MCF 10A (cell line): Measurements from ENCODE around the gene MAP4K2. TPM values are rescaled to one million over a fixed set of nuclear protein-coding genes. Genes with fewer than 3 reads are reported as not detected.

Source experiments
- BruUV-seq: library from RNA; stranded (reverse); fragments of 400-500 nt; replicated peaks from 2 replicates; lab custom pipeline; 2021; lab: Mats Ljungman, UMichigan
- CTCF ChIA-PET: fragments of 300-600 bp; sonication (Branson Sonifier 250); formaldehyde crosslinking; extraction: SDS; loops from one replicate; lab custom pipeline; 2021; ENCODE audit warnings: antibody characterized with exemption, inconsistent platforms; lab: Yijun Ruan, JAX
- POLR2A ChIA-PET: fragments of 300-600, 350-650 bp; sonication (Branson Sonifier 250); formaldehyde crosslinking; extraction: SDS; loops from one replicate; lab custom pipeline; 2020; ENCODE audit warnings: antibody characterized with exemption, inconsistent platforms; lab: Yijun Ruan, JAX
- DNase-seq: peaks from one replicate; pipeline ENCODE4 v3.0.0-alpha.2; 2018; ENCODE audit not compliant: unreplicated experiment
- H3K27ac Mint-ChIP-seq: one replicate; pipeline ENCODE4 v1.8.0; 2022; ENCODE audit warnings: mild to moderate bottlenecking, low read depth, mixed read lengths; ENCODE audit not compliant: unreplicated experiment
- H3K27me3 Mint-ChIP-seq: one replicate; pipeline ENCODE4 v1.8.0; 2022; ENCODE audit warnings: mixed read lengths; ENCODE audit not compliant: insufficient read depth, unreplicated experiment
- H3K36me3 Mint-ChIP-seq: one replicate; pipeline ENCODE4 v1.8.0; 2022; ENCODE audit warnings: mild to moderate bottlenecking, moderate library complexity, mixed read lengths; ENCODE audit not compliant: insufficient read depth, unreplicated experiment
- H3K4me1 Mint-ChIP-seq: one replicate; pipeline ENCODE4 v1.8.0; 2022; ENCODE audit warnings: mixed read lengths; ENCODE audit not compliant: insufficient read depth, unreplicated experiment
- H3K4me3 Mint-ChIP-seq: one replicate; pipeline ENCODE4 v1.8.0; 2022; ENCODE audit warnings: mild to moderate bottlenecking, moderate library complexity, mixed read lengths; ENCODE audit not compliant: unreplicated experiment
- H3K9me3 Mint-ChIP-seq: one replicate; pipeline ENCODE4 v1.8.0; 2022; ENCODE audit warnings: mixed read lengths; ENCODE audit not compliant: unreplicated experiment
- CTCF ChIP-seq: fragments of 200-600 bp; IDR thresholded peaks from one replicate; pipeline ENCODE4 v1.8.0; 2022; ENCODE audit warnings: antibody characterized with exemption, mild to moderate bottlenecking; ENCODE audit not compliant: unreplicated experiment
- intact Hi-C: fragments of 100-400 bp; cut with micrococcal nuclease; formaldehyde crosslinking; loops from 2 replicates; pipeline ENCODE4 v1.14.1; 2022
- total RNA-seq: library from RNA; stranded (reverse); gene quantifications from 2 replicates; pipeline ENCODE4 v1.2.3, GENCODE V29; 2022

Gene MAP4K2
- total RNA-seq, 1 experiment from 2014 or later = 6.8 TPM

DNA sequence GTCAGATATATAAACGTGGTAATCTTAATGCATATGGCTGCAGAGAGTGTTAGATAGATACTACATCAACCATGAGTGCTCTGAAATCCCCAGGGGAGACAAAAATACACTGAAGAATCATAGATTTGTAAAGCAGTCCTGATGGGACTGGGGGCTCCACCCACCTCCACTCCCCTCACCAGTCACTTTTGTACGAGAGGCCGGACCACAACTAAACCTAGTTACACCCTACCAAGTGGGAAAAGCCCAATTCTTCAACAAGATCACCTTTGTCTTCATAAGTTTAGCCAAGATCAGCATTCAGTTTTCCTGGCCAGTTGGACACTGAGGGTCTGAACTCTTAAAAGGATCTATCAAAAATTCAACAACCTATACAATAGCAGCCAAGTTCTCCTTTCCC is 26.1 kb downstream of the MAP4K2 start:
- TF ChIP-seq CTCF = no peak
- BruUV-seq = TSS peak; percentile 23
- Mint-ChIP-seq H3K27ac (no peak overlapping the region), H3K27me3 (no peaks in the 10 kb centered on the region), H3K36me3 (peaks cover 71% of the 10 kb centered on the region), H3K4me1 (peaks cover 13% of the 10 kb centered on the region), H3K9me3 (no peaks in the 10 kb centered on the region), H3K4me3 (peak overlapping the region; percentile 76)
- no peak for DNase-seq
- intact Hi-C loops = no loop called here
- ChIA-PET CTCF (interaction anchor here (0.6 to 1.8 kb wide), 5 partner anchors 9 to 329 kb away, joined by 3 to 15 read pairs (median 4); partner anchors contain the start of gene RASGRP2), POLR2A (interaction anchor here (0.5 to 9.8 kb wide), 10 partner anchors 10 to 1482 kb away, joined by 3 to 86 read pairs (median 5); partner anchors contain the start of genes BAD, MEN1 and PYGM)

GRCh38 chr11:64776425-64776824 is 26.6 kb downstream of the MAP4K2 start:
- DNase-seq = no peak
- TF ChIP-seq CTCF = no peak
- peaks cover 75% of the 10 kb centered on the region for H3K36me3 Mint-ChIP-seq
- intact Hi-C loops = no loop called here
- no peaks in the 10 kb centered on the region for H3K9me3 Mint-ChIP-seq
- H3K27me3 Mint-ChIP-seq = no peaks in the 10 kb centered on the region
- ChIA-PET CTCF (interaction anchor here (0.6 to 1.2 kb wide), 4 partner anchors 9 to 321 kb away, joined by 3 to 15 read pairs (median 4); partner anchors contain the start of gene RASGRP2), POLR2A (interaction anchor here (0.5 to 9.8 kb wide), 7 partner anchors 10 to 1120 kb away, joined by 3 to 86 read pairs (median 4); partner anchors contain the start of genes MEN1 and PYGM)
- peak overlapping the region; percentile 76 for H3K4me3 Mint-ChIP-seq
- no peak overlapping the region for H3K27ac Mint-ChIP-seq
- H3K4me1 Mint-ChIP-seq = peaks cover 13% of the 10 kb centered on the region
- BruUV-seq = no TSS peak

DNA sequence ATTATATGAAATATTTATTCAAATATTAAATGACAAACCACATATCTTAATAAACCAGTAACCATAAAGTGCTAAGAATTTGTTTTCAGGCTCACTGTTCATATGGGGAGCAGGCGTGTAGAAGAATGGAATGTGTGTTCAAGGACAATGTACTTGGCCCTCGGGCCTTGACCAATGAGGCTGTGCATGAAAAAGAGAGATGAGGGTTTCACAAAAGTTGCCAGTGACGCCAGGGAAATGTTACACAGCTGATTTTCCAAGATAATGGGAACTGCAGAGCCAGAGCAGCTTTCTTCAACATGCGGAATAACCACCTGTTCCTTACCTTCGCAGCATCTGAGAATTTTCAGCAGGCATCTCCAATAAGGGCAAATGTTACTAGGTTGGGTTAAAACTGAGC is 28.9 kb downstream of the MAP4K2 start:
- H3K27me3 Mint-ChIP-seq = no peaks in the 10 kb centered on the region
- DNase-seq = no peak
- no peak overlapping the region for H3K27ac Mint-ChIP-seq
- no peaks in the 10 kb centered on the region for H3K9me3 Mint-ChIP-seq
- H3K4me3 Mint-ChIP-seq = no peak overlapping the region
- H3K36me3 Mint-ChIP-seq = peaks cover 87% of the 10 kb centered on the region
- CTCF ChIA-PET = interaction anchor here (0.5 to 1.1 kb wide), 2 partner anchors 13 to 433 kb away, joined by 3 to 5 read pairs; no protein-coding TSS in a partner anchor
- intact Hi-C loops = no loop called here
- BruUV-seq = no TSS peak
- TF ChIP-seq CTCF = no peak
- POLR2A ChIA-PET = interaction anchor here (1.4 to 9.8 kb wide), 2 partner anchors 12 to 142 kb away, joined by 3 to 86 read pairs; partner anchors contain the start of genes ATG2A and PYGM
- peaks cover 11% of the 10 kb centered on the region for H3K4me1 Mint-ChIP-seq

- no TSS peak for BruUV-seq
- no peaks in the 10 kb centered on the region for H3K9me3 Mint-ChIP-seq
- H3K27me3 Mint-ChIP-seq = no peaks in the 10 kb centered on the region
- H3K27ac Mint-ChIP-seq = no peak overlapping the region
- no peak for DNase-seq
- intact Hi-C loops = no loop called here
- CTCF ChIA-PET = interaction anchor here (0.7 to 2.7 kb wide), 3 partner anchors 29 to 860 kb away, joined by 3 to 9 read pairs (median 5); partner anchors contain the start of gene RASGRP2
- no peak overlapping the region for H3K4me3 Mint-ChIP-seq
- H3K36me3 Mint-ChIP-seq = peaks cover 100% of the 10 kb centered on the region
- TF ChIP-seq CTCF = no peak
- POLR2A ChIA-PET = interaction anchor here (0.6 to 9.8 kb wide), 4 partner anchors 10 to 351 kb away, joined by 3 to 86 read pairs (median 4); partner anchors contain the start of gene PYGM
- H3K4me1 Mint-ChIP-seq = peaks cover 14% of the 10 kb centered on the region
Measured at GRCh38 chr11:64772303-64773018, 30.6 kb downstream of the MAP4K2 start.
